ENCODE data around the gene ATF7. TPM values are rescaled to one million over a fixed set of nuclear protein-coding genes. Genes with fewer than 3 reads are reported as not detected.

The ATF7 gene
- total and polyA plus RNA-seq, 2 of the 13 experiments (the other 11 are each of a cell fraction or from before 2014, with no cell fraction given) = 9.6 to 16.2 TPM

- DNase-seq (ENCODE audit: low spot score) = no peak
- Histone ChIP-seq H3K9ac (ENCODE audit: insufficient read depth, low read depth, low read length) (0 out of 2 replicates have a peak overlapping the region, but pooled peaks have one; percentile 56), H3K4me3 (replicated peaks in 1 of 3; ENCODE audit: insufficient read depth in 1 of 3, low read depth in 2 of 3, low read length in 3 of 3) (peak overlapping the region in 2 of 3 experiments; percentile 75 to 80; a peak in 2 of 6 replicates), H3K27me3 (ENCODE audit: control insufficient read depth in 1 of 2, insufficient read depth in 2 of 2, low read length in 2 of 2) (no peaks in the 10 kb centered on the region; a peak in 1 of 5 replicates), H2AFZ (ENCODE audit: low read length) (no peak overlapping the region), H3K4me2 (ENCODE audit: low read depth, low read length) (peak overlapping the region; percentile 100), H4K20me1 (ENCODE audit: insufficient read depth, low read length) (no peaks in the 10 kb centered on the region), H3K27ac (ENCODE audit: extremely low read length, insufficient read depth, low read length) (no peak overlapping the region), H3K79me2 (ENCODE audit: insufficient read depth, low read length) (no peaks in the 10 kb centered on the region), H3K9me3 (ENCODE audit: low read length) (no peaks in the 10 kb centered on the region), H3K4me1 (ENCODE audit: insufficient read depth, low read length) (peaks cover 43% of the 10 kb centered on the region), H3K36me3 (replicated peaks in 1 of 2; ENCODE audit: control insufficient read depth in 1 of 2, insufficient read depth in 2 of 2, low read length in 2 of 2) (no peaks in the 10 kb centered on the region)
- intact Hi-C loops (cut with micrococcal nuclease; ENCODE audit: unreplicated experiment) (no loop called here), in situ Hi-C loops (cut with HindIII; ENCODE audit: extremely low pct_ligation_motif_present, low pct_unique_long_range_greater_than_20kb) (no loop called here)
- 96% methylated on average over 20 of the region's 20 CpGs for WGBS (ENCODE audit: low lambda C conversion rate)
- ATAC-seq = no peak
- CTCF ChIA-PET (ENCODE audit: low intra/inter-chr PET ratio, low total read pairs) = no interaction called here
- POLR2A ChIA-PET = interaction anchor here (0.7 to 4.1 kb wide), 5 partner anchors 9 to 312 kb away, joined by 3 to 35 read pairs (median 5); partner anchors contain the start of genes CSAD, TARBP2 and ZNF740
- TSS peak; percentile 63 for BruUV-seq (replicated peaks)
- 0 out of 2 replicates have a peak, but pooled peaks have one; percentile 0 for TF ChIP-seq ZFP1 (CRISPR knock-in tag; IDR thresholded peaks at IDR 0.05)
- no peak for TF ChIP-seq HMG20B (CRISPR knock-in tag; conservative IDR thresholded peaks at IDR 0.05)
- TF ChIP-seq ZMAT3 (CRISPR knock-in tag; conservative IDR thresholded peaks at IDR 0.05) = 0 out of 2 replicates have a peak, but pooled peaks have one; percentile 5
- FAIRE-seq = no peak
These were observed 134.0 kb downstream of the ATF7 start for GRCh38 chr12:53492188-53492587.

GRCh38 chr12:53489242-53489864, 136.8 kb downstream of the ATF7 start:
- intact Hi-C loops (cut with micrococcal nuclease; ENCODE audit: unreplicated experiment) = no loop called here
- TF ChIP-seq, protein P1, sequence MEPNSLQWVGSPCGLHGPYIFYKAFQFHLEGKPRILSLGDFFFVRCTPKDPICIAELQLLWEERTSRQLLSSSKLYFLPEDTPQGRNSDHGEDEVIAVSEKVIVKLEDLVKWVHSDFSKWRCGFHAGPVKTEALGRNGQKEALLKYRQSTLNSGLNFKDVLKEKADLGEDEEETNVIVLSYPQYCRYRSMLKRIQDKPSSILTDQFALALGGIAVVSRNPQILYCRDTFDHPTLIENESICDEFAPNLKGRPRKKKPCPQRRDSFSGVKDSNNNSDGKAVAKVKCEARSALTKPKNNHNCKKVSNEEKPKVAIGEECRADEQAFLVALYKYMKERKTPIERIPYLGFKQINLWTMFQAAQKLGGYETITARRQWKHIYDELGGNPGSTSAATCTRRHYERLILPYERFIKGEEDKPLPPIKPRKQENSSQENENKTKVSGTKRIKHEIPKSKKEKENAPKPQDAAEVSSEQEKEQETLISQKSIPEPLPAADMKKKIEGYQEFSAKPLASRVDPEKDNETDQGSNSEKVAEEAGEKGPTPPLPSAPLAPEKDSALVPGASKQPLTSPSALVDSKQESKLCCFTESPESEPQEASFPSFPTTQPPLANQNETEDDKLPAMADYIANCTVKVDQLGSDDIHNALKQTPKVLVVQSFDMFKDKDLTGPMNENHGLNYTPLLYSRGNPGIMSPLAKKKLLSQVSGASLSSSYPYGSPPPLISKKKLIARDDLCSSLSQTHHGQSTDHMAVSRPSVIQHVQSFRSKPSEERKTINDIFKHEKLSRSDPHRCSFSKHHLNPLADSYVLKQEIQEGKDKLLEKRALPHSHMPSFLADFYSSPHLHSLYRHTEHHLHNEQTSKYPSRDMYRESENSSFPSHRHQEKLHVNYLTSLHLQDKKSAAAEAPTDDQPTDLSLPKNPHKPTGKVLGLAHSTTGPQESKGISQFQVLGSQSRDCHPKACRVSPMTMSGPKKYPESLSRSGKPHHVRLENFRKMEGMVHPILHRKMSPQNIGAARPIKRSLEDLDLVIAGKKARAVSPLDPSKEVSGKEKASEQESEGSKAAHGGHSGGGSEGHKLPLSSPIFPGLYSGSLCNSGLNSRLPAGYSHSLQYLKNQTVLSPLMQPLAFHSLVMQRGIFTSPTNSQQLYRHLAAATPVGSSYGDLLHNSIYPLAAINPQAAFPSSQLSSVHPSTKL (CRISPR knock-in tag; IDR thresholded peaks at IDR 0.05) = no peak
- TF ChIP-seq ZNF782 (CRISPR knock-in tag; IDR thresholded peaks at IDR 0.05; ENCODE audit: borderline replicate concordance) (no peak), ZNF878 (CRISPR knock-in tag; IDR thresholded peaks at IDR 0.05) (no peak), ZNF749 (CRISPR knock-in tag; IDR thresholded peaks at IDR 0.05; ENCODE audit: borderline replicate concordance) (no peak), MED1 (CRISPR knock-in tag; IDR thresholded peaks at IDR 0.05) (no peak), TBP (CRISPR knock-in tag; IDR thresholded peaks at IDR 0.05) (no peak), ZFP82 (CRISPR knock-in tag; IDR thresholded peaks at IDR 0.05; ENCODE audit: borderline replicate concordance) (no peak), MYPOP (CRISPR knock-in tag; IDR thresholded peaks at IDR 0.05) (no peak)

More at GRCh38 chr12:53489242-53489864, 136.8 kb downstream of the ATF7 start:
- Histone ChIP-seq H3K4me2 (ENCODE audit: low read depth, low read length) (no peak overlapping the region), H3K9ac (ENCODE audit: insufficient read depth, low read depth, low read length) (no peak overlapping the region), H2AFZ (ENCODE audit: low read length) (no peak overlapping the region), H3K27ac (ENCODE audit: extremely low read length, insufficient read depth, low read length) (no peak overlapping the region), H3K4me3 (replicated peaks in 1 of 3; ENCODE audit: insufficient read depth in 1 of 3, low read depth in 2 of 3, low read length in 3 of 3) (no peak overlapping the region), H4K20me1 (ENCODE audit: insufficient read depth, low read length) (no peaks in the 10 kb centered on the region), H3K79me2 (ENCODE audit: insufficient read depth, low read length) (no peaks in the 10 kb centered on the region), H3K9me3 (ENCODE audit: low read length) (no peaks in the 10 kb centered on the region), H3K27me3 (ENCODE audit: control insufficient read depth in 1 of 2, insufficient read depth in 2 of 2, low read length in 2 of 2) (no peaks in the 10 kb centered on the region; a peak in 1 of 5 replicates), H3K4me1 (ENCODE audit: insufficient read depth, low read length) (peaks cover 20% of the 10 kb centered on the region), H3K36me3 (replicated peaks in 1 of 2; ENCODE audit: control insufficient read depth in 1 of 2, insufficient read depth in 2 of 2, low read length in 2 of 2) (peaks cover 4 to 9% of the 10 kb centered on the region in 2 experiments; a peak in 3 of 5 replicates)
- in situ Hi-C loops (cut with HindIII; ENCODE audit: extremely low pct_ligation_motif_present, low pct_unique_long_range_greater_than_20kb) = no loop called here
- ATAC-seq = no peak
- ChIA-PET CTCF (ENCODE audit: low intra/inter-chr PET ratio, low total read pairs) (no interaction called here), POLR2A (interaction anchor here (1.0 to 2.0 kb wide), 2 partner anchors 10 to 12 kb away, joined by 3 to 8 read pairs; partner anchors contain the start of genes MAP3K12 and TARBP2)
- 97% methylated on average over 5 of the region's 5 CpGs for WGBS (ENCODE audit: low lambda C conversion rate)
- no peak for DNase-seq (ENCODE audit: low spot score)
- FAIRE-seq = no peak
- no TSS peak for BruUV-seq (replicated peaks)

Measured in HepG2 (cell line).